Measurements from ENCODE around the gene MED23. TPM values are rescaled to one million over a fixed set of nuclear protein-coding genes. Genes with fewer than 3 reads are reported as not detected.

Gene MED23
- total RNA-seq, 1 donor, result 19.7 TPM

DNA sequence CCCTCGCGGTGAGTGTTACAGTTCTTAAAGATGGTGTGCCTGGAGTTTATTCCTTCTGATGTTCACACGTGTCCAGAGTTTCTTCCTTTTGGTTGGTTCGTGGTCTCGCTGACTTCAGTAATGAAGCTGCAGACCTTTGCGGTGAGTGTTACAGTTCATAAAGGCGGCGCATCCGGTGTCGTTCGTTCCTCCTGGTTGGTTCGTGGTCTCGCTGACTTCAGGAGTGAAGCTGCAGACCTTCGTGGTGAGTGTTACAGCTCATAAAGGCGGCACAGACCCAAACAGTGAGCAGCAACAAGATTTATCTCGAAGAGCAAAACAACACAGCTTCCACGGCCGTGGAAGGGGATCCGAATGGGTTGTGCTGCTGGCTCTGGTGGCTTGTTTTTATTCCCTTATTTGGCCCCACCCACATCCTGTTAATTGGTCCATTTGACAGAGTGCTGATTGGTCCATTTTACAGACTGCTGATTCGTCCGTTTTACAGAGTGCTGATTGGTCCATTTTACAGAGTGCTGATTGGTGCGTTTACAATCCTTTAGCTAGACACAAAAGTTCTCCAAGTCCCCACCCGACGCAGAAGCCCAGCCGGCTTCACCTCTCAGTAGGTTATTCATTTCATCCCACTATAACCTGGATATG lies 103.2 kb downstream of the MED23 start:
- DNase-seq (ENCODE audit: low read depth in 2 of 3, low spot score in 2 of 3), result no peak

GRCh38 chr6:131523988-131524673 lies 103.9 kb downstream of the MED23 start:
- DNase-seq (ENCODE audit: low read depth in 2 of 3, low spot score in 2 of 3), result no peak

Small RNA genes within 50 kb of the gene (small RNA-seq; reads per million reads assigned to genes)
- gene RNU4-18P, result not detected

Other genes starting within 250 kb of the MED23 start
- gene ARG1, start 55.0 kb downstream of the MED23 start, total RNA-seq, result under 0.01 TPM
- gene ENPP3, start 9.1 kb upstream of the MED23 start, total RNA-seq, result 0.54 TPM
- gene OR2A4, start 73.2 kb upstream of the MED23 start, total RNA-seq, result 0.27 TPM
- not detected for gene CTAGE9, start 82.8 kb upstream of the MED23 start, total RNA-seq
- under 0.01 TPM for gene ENPP1, start 179.8 kb upstream of the MED23 start, total RNA-seq

Measured in hematopoietic multipotent progenitor cell (in vitro differentiated cells).